Dedifferentiated amniotic fluid mesenchymal stem cell (primary cell): ENCODE data around the gene TRIOBP.
"Not testable (repeated sequence)": the region's sequence is repeated elsewhere in the genome, so short reads cannot be mapped to it uniquely, and the experiment has no call there.

ENCODE experiments used
- DNase-seq: peaks from one replicate; pipeline ENCODE4 v3.0.0-alpha.2; 2016; ENCODE audit errors: extremely low spot score

The TRIOBP gene

GRCh38 chr22:37775785-37776638 is 79.2 kb downstream of the TRIOBP start:
- DNase-seq = no peak

GRCh38 chr22:37776639-37777005 is 79.8 kb downstream of the TRIOBP start:
- no peak for DNase-seq

GRCh38 chr22:37777122-37777687 is 80.4 kb downstream of the TRIOBP start:
- DNase-seq = no peak

GRCh38 chr22:37778370-37779009 is 81.6 kb downstream of the TRIOBP start:
- DNase-seq = no peak

- DNase-seq = no peak
These were observed 84.7 kb downstream of the TRIOBP start for GRCh38 chr22:37781434-37782059.

GRCh38 chr22:37782340-37783168 is 85.7 kb downstream of the TRIOBP start:
- no peak for DNase-seq

- DNase-seq = no peak
These were observed 88.1 kb downstream of the TRIOBP start for GRCh38 chr22:37784829-37785495.

GRCh38 chr22:37790234-37790633 is 93.4 kb downstream of the TRIOBP start:
- no peak for DNase-seq

- DNase-seq = no peak
These were observed 95.6 kb downstream of the TRIOBP start for GRCh38 chr22:37792494-37792893.

- no peak for DNase-seq
These were observed 97.5 kb downstream of the TRIOBP start for GRCh38 chr22:37794376-37794775.

GRCh38 chr22:37796079-37796478 is 99.2 kb downstream of the TRIOBP start:
- DNase-seq = no peak

- DNase-seq = not testable (repeated sequence)
These were observed 100.4 kb downstream of the TRIOBP start for GRCh38 chr22:37797259-37797658.

- no peak for DNase-seq
These were observed 101.1 kb downstream of the TRIOBP start for GRCh38 chr22:37797874-37798500.

- DNase-seq = not testable (repeated sequence)
These were observed 103.1 kb downstream of the TRIOBP start for GRCh38 chr22:37799979-37800378.

GRCh38 chr22:37801946-37802309 is 105.1 kb downstream of the TRIOBP start:
- DNase-seq = no peak

- DNase-seq = no peak
These were observed 105.7 kb downstream of the TRIOBP start for GRCh38 chr22:37802310-37803194.

- no peak for DNase-seq
These were observed 106.4 kb downstream of the TRIOBP start for GRCh38 chr22:37803195-37803638.

- DNase-seq = no peak
These were observed 106.9 kb downstream of the TRIOBP start for GRCh38 chr22:37803639-37804351.

GRCh38 chr22:37804352-37804880 is 107.6 kb downstream of the TRIOBP start:
- no peak for DNase-seq
